ENCODE measurements around the gene CACFD1. TPM values are rescaled to one million over a fixed set of nuclear protein-coding genes. Genes with fewer than 3 reads are reported as not detected.

CACFD1 gene
- total RNA-seq, 1 experiment from 2014 or later, result 22.5 TPM

DNA sequence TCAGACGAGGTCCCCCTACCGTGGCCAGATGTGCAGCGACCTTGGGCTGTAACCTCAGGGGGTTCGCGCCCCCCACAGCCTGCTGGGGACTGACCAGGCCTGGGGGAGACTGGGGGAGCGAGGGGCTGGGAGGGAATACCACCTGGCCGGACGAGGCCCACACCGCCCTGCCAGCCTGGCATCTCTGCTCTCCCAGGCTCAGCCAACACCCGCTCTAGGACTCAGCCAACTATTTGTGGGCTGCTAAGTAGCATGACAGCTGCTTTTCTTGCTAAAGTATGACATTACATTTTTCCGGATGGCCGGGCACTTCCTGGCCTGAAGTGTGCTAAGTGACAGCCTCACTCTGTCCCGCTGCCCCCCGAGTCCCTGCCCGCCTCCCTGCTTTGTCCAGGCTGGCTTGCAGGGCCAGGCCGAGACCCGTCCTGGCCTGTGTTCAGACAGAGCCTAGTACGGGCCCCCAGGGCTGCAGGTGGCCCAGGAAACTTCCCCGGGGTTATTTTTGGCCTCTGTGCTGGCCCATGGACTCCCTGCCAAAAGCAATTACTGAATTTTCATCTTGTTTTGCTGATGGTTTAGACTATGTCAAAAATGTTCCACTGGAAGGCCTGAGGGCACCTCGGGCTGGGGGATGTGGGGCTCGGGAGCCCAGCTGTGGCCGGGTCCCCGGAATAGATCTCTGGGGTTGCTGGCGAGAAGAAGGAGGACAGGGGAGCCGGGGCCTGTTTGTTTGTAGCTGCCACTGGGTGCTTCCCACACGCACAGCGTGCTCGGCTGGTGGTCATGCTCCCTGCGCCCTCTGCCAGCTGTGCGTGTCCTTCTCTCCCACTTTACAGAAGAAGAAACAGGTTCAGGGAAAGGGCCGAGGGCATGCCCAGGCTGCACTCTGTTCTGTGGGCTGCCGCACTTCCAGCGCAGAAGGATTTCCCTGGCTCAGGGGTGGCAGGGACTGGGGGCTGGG is 32.6 kb downstream of the CACFD1 start:
- Mint-ChIP-seq H3K4me1 (no peaks in the 10 kb centered on the region), H3K9me3 (no peaks in the 10 kb centered on the region), H3K4me3 (no peak overlapping the region), H3K36me3 (no peaks in the 10 kb centered on the region), H3K27me3 (ENCODE audit: low read depth) (no peaks in the 10 kb centered on the region), H3K27ac (no peak overlapping the region)
- no peak for DNase-seq (ENCODE audit: low spot score)
- TF ChIP-seq RELA (CRISPR knock-in tag; IDR thresholded peaks at IDR 0.05; ENCODE audit: borderline replicate concordance), result no peak
- no peak for TF ChIP-seq ZNF121 (CRISPR knock-in tag; IDR thresholded peaks at IDR 0.05)
- TF ChIP-seq, protein P1, sequence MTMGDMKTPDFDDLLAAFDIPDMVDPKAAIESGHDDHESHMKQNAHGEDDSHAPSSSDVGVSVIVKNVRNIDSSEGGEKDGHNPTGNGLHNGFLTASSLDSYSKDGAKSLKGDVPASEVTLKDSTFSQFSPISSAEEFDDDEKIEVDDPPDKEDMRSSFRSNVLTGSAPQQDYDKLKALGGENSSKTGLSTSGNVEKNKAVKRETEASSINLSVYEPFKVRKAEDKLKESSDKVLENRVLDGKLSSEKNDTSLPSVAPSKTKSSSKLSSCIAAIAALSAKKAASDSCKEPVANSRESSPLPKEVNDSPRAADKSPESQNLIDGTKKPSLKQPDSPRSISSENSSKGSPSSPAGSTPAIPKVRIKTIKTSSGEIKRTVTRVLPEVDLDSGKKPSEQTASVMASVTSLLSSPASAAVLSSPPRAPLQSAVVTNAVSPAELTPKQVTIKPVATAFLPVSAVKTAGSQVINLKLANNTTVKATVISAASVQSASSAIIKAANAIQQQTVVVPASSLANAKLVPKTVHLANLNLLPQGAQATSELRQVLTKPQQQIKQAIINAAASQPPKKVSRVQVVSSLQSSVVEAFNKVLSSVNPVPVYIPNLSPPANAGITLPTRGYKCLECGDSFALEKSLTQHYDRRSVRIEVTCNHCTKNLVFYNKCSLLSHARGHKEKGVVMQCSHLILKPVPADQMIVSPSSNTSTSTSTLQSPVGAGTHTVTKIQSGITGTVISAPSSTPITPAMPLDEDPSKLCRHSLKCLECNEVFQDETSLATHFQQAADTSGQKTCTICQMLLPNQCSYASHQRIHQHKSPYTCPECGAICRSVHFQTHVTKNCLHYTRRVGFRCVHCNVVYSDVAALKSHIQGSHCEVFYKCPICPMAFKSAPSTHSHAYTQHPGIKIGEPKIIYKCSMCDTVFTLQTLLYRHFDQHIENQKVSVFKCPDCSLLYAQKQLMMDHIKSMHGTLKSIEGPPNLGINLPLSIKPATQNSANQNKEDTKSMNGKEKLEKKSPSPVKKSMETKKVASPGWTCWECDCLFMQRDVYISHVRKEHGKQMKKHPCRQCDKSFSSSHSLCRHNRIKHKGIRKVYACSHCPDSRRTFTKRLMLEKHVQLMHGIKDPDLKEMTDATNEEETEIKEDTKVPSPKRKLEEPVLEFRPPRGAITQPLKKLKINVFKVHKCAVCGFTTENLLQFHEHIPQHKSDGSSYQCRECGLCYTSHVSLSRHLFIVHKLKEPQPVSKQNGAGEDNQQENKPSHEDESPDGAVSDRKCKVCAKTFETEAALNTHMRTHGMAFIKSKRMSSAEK (CRISPR knock-in tag; IDR thresholded peaks at IDR 0.05; ENCODE audit: borderline replicate concordance), result no peak
- TF ChIP-seq, protein P2, sequence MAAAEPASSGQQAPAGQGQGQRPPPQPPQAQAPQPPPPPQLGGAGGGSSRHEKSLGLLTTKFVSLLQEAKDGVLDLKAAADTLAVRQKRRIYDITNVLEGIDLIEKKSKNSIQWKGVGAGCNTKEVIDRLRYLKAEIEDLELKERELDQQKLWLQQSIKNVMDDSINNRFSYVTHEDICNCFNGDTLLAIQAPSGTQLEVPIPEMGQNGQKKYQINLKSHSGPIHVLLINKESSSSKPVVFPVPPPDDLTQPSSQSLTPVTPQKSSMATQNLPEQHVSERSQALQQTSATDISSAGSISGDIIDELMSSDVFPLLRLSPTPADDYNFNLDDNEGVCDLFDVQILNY (CRISPR knock-in tag; IDR thresholded peaks at IDR 0.05), result no peak
- TF ChIP-seq HMGA2 (CRISPR knock-in tag; IDR thresholded peaks at IDR 0.05), result no peak
- no peak for TF ChIP-seq FOXP1 (CRISPR knock-in tag; IDR thresholded peaks at IDR 0.05; ENCODE audit: borderline replicate concordance)
- no peak for TF ChIP-seq NR1H2 (CRISPR knock-in tag; IDR thresholded peaks at IDR 0.05)
- TF ChIP-seq, protein P3, sequence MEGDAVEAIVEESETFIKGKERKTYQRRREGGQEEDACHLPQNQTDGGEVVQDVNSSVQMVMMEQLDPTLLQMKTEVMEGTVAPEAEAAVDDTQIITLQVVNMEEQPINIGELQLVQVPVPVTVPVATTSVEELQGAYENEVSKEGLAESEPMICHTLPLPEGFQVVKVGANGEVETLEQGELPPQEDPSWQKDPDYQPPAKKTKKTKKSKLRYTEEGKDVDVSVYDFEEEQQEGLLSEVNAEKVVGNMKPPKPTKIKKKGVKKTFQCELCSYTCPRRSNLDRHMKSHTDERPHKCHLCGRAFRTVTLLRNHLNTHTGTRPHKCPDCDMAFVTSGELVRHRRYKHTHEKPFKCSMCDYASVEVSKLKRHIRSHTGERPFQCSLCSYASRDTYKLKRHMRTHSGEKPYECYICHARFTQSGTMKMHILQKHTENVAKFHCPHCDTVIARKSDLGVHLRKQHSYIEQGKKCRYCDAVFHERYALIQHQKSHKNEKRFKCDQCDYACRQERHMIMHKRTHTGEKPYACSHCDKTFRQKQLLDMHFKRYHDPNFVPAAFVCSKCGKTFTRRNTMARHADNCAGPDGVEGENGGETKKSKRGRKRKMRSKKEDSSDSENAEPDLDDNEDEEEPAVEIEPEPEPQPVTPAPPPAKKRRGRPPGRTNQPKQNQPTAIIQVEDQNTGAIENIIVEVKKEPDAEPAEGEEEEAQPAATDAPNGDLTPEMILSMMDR (IDR thresholded peaks at IDR 0.05), result no peak
- TF ChIP-seq CREM (CRISPR knock-in tag; IDR thresholded peaks at IDR 0.05), result no peak
- no peak for TF ChIP-seq ZNF138 (CRISPR knock-in tag; conservative IDR thresholded peaks at IDR 0.05)
- TF ChIP-seq JAZF1 (CRISPR knock-in tag; IDR thresholded peaks at IDR 0.05), result no peak
- TF ChIP-seq, protein P4, sequence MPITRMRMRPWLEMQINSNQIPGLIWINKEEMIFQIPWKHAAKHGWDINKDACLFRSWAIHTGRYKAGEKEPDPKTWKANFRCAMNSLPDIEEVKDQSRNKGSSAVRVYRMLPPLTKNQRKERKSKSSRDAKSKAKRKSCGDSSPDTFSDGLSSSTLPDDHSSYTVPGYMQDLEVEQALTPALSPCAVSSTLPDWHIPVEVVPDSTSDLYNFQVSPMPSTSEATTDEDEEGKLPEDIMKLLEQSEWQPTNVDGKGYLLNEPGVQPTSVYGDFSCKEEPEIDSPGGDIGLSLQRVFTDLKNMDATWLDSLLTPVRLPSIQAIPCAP (CRISPR knock-in tag; IDR thresholded peaks at IDR 0.05), result no peak
- TF ChIP-seq TEAD4 (CRISPR knock-in tag; IDR thresholded peaks at IDR 0.05), result no peak
- POLR2A ChIA-PET, result no interaction called here
- CTCF ChIA-PET, result interaction anchor here (0.9 kb wide), 1 partner anchor 246 kb away, joined by 4 read pairs; the partner anchor contains the start of gene SARDH
- no peak for ATAC-seq

DNA sequence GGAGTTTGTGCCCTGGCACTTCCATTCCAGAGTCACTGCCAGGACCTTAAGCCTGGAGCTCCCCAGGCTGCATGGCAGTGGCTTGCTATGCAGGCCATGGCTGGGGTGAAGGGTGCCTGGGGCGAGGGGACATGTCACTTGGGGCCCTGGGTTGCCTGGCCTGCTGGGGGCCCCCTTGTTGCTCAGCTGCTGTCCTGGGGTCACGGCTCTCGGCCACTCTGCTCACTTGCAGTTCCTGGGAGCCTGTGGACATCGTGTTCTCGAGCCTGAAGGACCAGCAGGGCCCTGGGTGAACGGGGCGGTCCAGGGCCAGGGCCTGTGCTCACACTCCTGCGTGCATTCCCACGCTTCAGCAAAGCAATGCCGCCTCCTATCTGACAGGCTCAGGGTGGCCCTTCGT is 33.6 kb downstream of the CACFD1 start:
- TF ChIP-seq, protein P5, sequence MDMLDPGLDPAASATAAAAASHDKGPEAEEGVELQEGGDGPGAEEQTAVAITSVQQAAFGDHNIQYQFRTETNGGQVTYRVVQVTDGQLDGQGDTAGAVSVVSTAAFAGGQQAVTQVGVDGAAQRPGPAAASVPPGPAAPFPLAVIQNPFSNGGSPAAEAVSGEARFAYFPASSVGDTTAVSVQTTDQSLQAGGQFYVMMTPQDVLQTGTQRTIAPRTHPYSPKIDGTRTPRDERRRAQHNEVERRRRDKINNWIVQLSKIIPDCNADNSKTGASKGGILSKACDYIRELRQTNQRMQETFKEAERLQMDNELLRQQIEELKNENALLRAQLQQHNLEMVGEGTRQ (CRISPR knock-in tag; IDR thresholded peaks at IDR 0.05), result no peak
- TF ChIP-seq ZNF121 (CRISPR knock-in tag; IDR thresholded peaks at IDR 0.05), result no peak
- no peak for TF ChIP-seq NR2C2 (CRISPR knock-in tag; IDR thresholded peaks at IDR 0.05)
- TF ChIP-seq GABPB1 (CRISPR knock-in tag; IDR thresholded peaks at IDR 0.05), result no peak
- TF ChIP-seq IRF2 (CRISPR knock-in tag; IDR thresholded peaks at IDR 0.05; ENCODE audit: borderline replicate concordance, low read depth), result no peak
- no peak for TF ChIP-seq TEAD1 (CRISPR knock-in tag; IDR thresholded peaks at IDR 0.05)
- TF ChIP-seq ATF1 (CRISPR knock-in tag; IDR thresholded peaks at IDR 0.05), result no peak
- no peak for TF ChIP-seq ETV6 (CRISPR knock-in tag; IDR thresholded peaks at IDR 0.05)
- no peak for TF ChIP-seq NFE2L1 (CRISPR knock-in tag; IDR thresholded peaks at IDR 0.05)
- Mint-ChIP-seq H3K27ac (no peak overlapping the region), H3K9me3 (peaks cover 4% of the 10 kb centered on the region), H3K4me1 (no peaks in the 10 kb centered on the region), H3K4me3 (no peak overlapping the region), H3K27me3 (ENCODE audit: low read depth) (no peaks in the 10 kb centered on the region), H3K36me3 (no peaks in the 10 kb centered on the region)
- ChIA-PET CTCF (interaction anchor here (0.8 to 1.3 kb wide), 2 partner anchors 9 to 15 kb away, joined by 4 read pairs; no protein-coding TSS in a partner anchor), POLR2A (no interaction called here)
- no peak for ATAC-seq
- DNase-seq (ENCODE audit: low spot score), result no peak

Measured in WTC11 (cell line).